GM19324 (cell line): ENCODE data around the gene AZI2.
A peak's percentile ranks its signal among the peaks of the same experiment; 100 is the strongest.

Source experiments
- ATAC-seq: cut with Tn5 transposase; IDR thresholded peaks from one replicate; pipeline ENCODE4 v1.9.1; 2021; ENCODE audit warnings: mild to moderate bottlenecking, moderate library complexity; ENCODE audit not compliant: unreplicated experiment, low FRiP score

The AZI2 gene

GRCh38 chr3:28348629-28349468 lies at the start of gene AZI2, which contains the start of gene ZCWPW2:
Gene AZI2 (minus strand): TSS chr3:28348824. CDS start chr3:28340617, 8,207 bp downstream.
Gene ZCWPW2 (plus strand): TSS chr3:28348721. CDS start chr3:28413069, 64,348 bp downstream.
- peak; percentile 97 for ATAC-seq

GRCh38 chr3:28388978-28389377 lies 40.4 kb upstream of the AZI2 start:
- no peak for ATAC-seq

- no peak for ATAC-seq
Measured at GRCh38 chr3:28386049-28386448, 37.4 kb upstream of the AZI2 start.

- no peak for ATAC-seq
Measured at GRCh38 chr3:28376424-28376823, 27.8 kb upstream of the AZI2 start.

- no peak for ATAC-seq
Measured at GRCh38 chr3:28349469-28350000, 911 bp upstream of the AZI2 start.

- ATAC-seq, result no peak
Measured at GRCh38 chr3:28348265-28348628, 377 bp downstream of the AZI2 start.

- ATAC-seq, result no peak
Measured at GRCh38 chr3:28347374-28348264, 1.0 kb downstream of the AZI2 start.

GRCh38 chr3:28345690-28346089 lies 2.9 kb downstream of the AZI2 start:
- no peak for ATAC-seq

GRCh38 chr3:28343144-28343543 lies 5.5 kb downstream of the AZI2 start:
- no peak for ATAC-seq

- ATAC-seq, result no peak
Measured at GRCh38 chr3:28337230-28337629, 11.4 kb downstream of the AZI2 start.

GRCh38 chr3:28335246-28335645 lies 13.4 kb downstream of the AZI2 start:
- no peak for ATAC-seq

- no peak for ATAC-seq
Measured at GRCh38 chr3:28334552-28334951, 14.1 kb downstream of the AZI2 start.

GRCh38 chr3:28328188-28329151 lies 20.2 kb downstream of the AZI2 start:
- no peak for ATAC-seq

GRCh38 chr3:28326458-28326926 lies 22.1 kb downstream of the AZI2 start:
- ATAC-seq, result peak; percentile 79

GRCh38 chr3:28322464-28322863 lies 26.2 kb downstream of the AZI2 start:
- no peak for ATAC-seq

GRCh38 chr3:28320981-28321380 lies 27.6 kb downstream of the AZI2 start:
- no peak for ATAC-seq

GRCh38 chr3:28317438-28318022 lies 31.1 kb downstream of the AZI2 start:
- ATAC-seq, result no peak

- no peak for ATAC-seq
Measured at GRCh38 chr3:28316226-28316625, 32.4 kb downstream of the AZI2 start.

GRCh38 chr3:28315711-28316110 lies 32.9 kb downstream of the AZI2 start:
- no peak for ATAC-seq
